HK-2 (cell line): ENCODE data around the gene C3orf80.
"Not testable (repeated sequence)": the region's sequence is repeated elsewhere in the genome, so short reads cannot be mapped to it uniquely, and the experiment has no call there.

Experiments
- DNase-seq: peaks from one replicate; pipeline ENCODE4 v3.0.0-alpha.2; 2018; ENCODE audit not compliant: unreplicated experiment

The C3orf80 gene

GRCh38 chr3:160225176-160226025 is at the start of gene C3orf80:
Gene C3orf80 (plus strand): TSS chr3:160225422. CDS start chr3:160225636, 214 bp downstream.
- DNase-seq, result peak; percentile 76

- no peak for DNase-seq
Observed at GRCh38 chr3:160176923-160177322, 48.3 kb upstream of the C3orf80 start.

- not testable (repeated sequence) for DNase-seq
Observed at GRCh38 chr3:160178661-160179060, 46.6 kb upstream of the C3orf80 start.

GRCh38 chr3:160179403-160179802 is 45.8 kb upstream of the C3orf80 start:
- not testable (repeated sequence) for DNase-seq

GRCh38 chr3:160179906-160180305 is 45.3 kb upstream of the C3orf80 start:
- DNase-seq, result no peak

- DNase-seq, result no peak
Observed at GRCh38 chr3:160180581-160181216, 44.5 kb upstream of the C3orf80 start.

GRCh38 chr3:160183345-160184076 is 41.7 kb upstream of the C3orf80 start:
- DNase-seq, result no peak

- no peak for DNase-seq
Observed at GRCh38 chr3:160184655-160185054, 40.6 kb upstream of the C3orf80 start.

- no peak for DNase-seq
Observed at GRCh38 chr3:160185751-160186150, 39.5 kb upstream of the C3orf80 start.

GRCh38 chr3:160187288-160187687 is 37.9 kb upstream of the C3orf80 start:
- DNase-seq, result no peak

GRCh38 chr3:160192310-160193029 is 32.8 kb upstream of the C3orf80 start:
- DNase-seq, result no peak

GRCh38 chr3:160193644-160194192 is 31.5 kb upstream of the C3orf80 start:
- no peak for DNase-seq

GRCh38 chr3:160194438-160194837 is 30.8 kb upstream of the C3orf80 start:
- DNase-seq, result no peak

GRCh38 chr3:160195106-160195505 is 30.1 kb upstream of the C3orf80 start:
- DNase-seq, result no peak

GRCh38 chr3:160196511-160197104 is 28.6 kb upstream of the C3orf80 start:
- no peak for DNase-seq

GRCh38 chr3:160199108-160199507 is 26.1 kb upstream of the C3orf80 start:
- no peak for DNase-seq

GRCh38 chr3:160200353-160200752 is 24.9 kb upstream of the C3orf80 start:
- DNase-seq, result no peak

- not testable (repeated sequence) for DNase-seq
Observed at GRCh38 chr3:160204396-160205011, 20.7 kb upstream of the C3orf80 start.

- no peak for DNase-seq
Observed at GRCh38 chr3:160205606-160206005, 19.6 kb upstream of the C3orf80 start.

- no peak for DNase-seq
Observed at GRCh38 chr3:160210341-160210740, 14.9 kb upstream of the C3orf80 start.

GRCh38 chr3:160210799-160211221 is 14.4 kb upstream of the C3orf80 start:
- DNase-seq, result no peak
